Cerebellar nuclear complex (tissue), 1 donor: ENCODE data around the gene PIGP.
"Not testable (repeated sequence)": the region's sequence is repeated elsewhere in the genome, so short reads cannot be mapped to it uniquely, and the experiment has no call there.

ENCODE experiments used
- DNase-seq, 2 experiments: peaks; one replicate each; lab custom pipeline; 2025; lab: John Stamatoyannopoulos, UW

PIGP gene

GRCh38 chr21:37076087-37076850 lies 3.4 kb upstream of the PIGP start:
- no peak for DNase-seq

DNA sequence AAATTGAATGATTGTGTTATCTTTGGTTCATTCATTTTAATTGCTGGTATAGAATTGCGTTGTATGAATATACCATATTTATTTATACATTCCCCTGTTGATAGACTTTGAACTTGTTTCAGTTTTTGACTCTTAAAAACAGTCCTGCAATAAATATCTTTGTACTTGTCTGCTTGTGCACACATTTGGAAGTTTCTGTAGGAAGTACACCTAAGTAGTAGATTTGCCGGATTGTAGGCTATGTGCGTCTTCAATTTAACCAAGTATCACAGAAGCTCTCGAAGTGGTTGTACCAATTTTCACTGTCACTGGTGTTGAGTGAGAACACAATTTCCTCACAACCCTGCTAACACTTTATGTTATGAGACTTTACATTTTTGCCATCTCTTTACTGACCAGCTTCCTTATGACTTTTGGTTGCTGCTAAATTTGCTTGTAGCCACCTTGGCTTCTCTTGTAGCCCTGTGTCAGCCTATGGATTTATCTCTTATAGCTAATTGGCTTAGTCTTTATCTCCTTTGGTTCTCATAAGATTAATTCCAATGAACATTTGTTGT lies 2.4 kb upstream of the PIGP start:
- no peak for DNase-seq

GRCh38 chr21:37074546-37074945 lies 1.7 kb upstream of the PIGP start:
- no peak for DNase-seq

GRCh38 chr21:37074197-37074510 lies 1.3 kb upstream of the PIGP start:
- no peak for DNase-seq

GRCh38 chr21:37073417-37074196 lies 736 bp upstream of the PIGP start:
- DNase-seq = peak in 1 of 2 experiments; percentile 68

GRCh38 chr21:37072274-37072987 lies 440 bp downstream of the PIGP start:
- peak in 1 of 2 experiments; percentile 48 for DNase-seq

GRCh38 chr21:37071561-37072273 lies 1.2 kb downstream of the PIGP start:
- peak in 1 of 2 experiments; percentile 21 for DNase-seq

- no peak for DNase-seq
Observed at GRCh38 chr21:37065561-37066177, 7.2 kb downstream of the PIGP start.

- no peak for DNase-seq
Observed at GRCh38 chr21:37064841-37065240, 8.0 kb downstream of the PIGP start.

- no peak for DNase-seq
Observed at GRCh38 chr21:37063433-37063832, 9.4 kb downstream of the PIGP start.

GRCh38 chr21:37062593-37062935 lies 10.3 kb downstream of the PIGP start:
- DNase-seq = no peak

- no peak for DNase-seq
Observed at GRCh38 chr21:37061926-37062592, 10.8 kb downstream of the PIGP start.

DNA sequence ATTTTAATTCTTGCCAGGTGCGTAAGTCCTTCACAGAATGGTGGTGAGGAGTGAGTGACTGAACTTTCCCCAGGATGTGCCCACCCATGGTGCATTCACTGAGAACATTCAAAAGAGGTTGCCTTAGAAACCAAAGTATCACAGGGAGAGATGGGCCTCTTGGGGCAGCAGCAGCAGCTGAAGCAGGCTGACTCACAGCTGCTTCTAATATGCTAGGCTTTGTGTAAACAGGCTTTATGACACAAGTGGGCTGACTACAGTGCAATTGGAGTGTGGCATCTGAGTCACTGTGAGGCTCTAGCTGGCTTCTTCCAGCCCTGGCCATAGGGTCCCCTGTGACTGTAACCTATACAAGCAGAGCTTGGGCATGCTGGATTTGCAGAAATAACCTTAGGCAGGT lies 12.6 kb downstream of the PIGP start:
- no peak for DNase-seq

GRCh38 chr21:37059181-37059580 lies 13.7 kb downstream of the PIGP start:
- no peak for DNase-seq

- no peak for DNase-seq
Observed at GRCh38 chr21:37058261-37058660, 14.6 kb downstream of the PIGP start.

GRCh38 chr21:37057614-37058013 lies 15.3 kb downstream of the PIGP start:
- DNase-seq = no peak

DNA sequence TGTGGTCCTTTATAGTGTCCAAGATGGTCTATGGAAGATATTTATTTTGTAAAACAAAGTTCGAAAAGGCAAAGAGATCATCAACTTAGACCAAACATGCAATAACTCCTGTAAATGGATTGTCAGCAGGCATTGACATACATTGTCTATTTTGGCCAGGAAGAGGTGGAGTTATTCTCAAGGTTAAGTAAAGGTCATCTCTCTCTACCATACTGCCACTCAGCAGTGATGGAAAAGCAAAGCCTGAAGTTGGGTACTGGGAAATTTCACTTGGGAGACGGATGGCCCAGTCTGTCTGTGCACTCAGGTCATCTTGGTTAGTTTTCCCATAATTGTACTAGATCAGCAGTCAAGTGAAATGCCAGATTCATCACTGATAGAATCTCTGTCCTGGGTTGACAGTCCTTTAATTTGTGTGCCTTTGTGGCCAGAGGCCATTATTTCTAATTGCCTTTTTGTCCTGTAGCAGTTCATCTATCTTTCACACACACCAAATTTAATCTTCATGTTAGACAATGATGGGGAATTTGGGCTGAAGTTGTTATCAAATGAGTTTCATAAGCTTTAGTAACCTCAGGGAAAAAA lies 17.5 kb downstream of the PIGP start:
- no peak for DNase-seq

DNA sequence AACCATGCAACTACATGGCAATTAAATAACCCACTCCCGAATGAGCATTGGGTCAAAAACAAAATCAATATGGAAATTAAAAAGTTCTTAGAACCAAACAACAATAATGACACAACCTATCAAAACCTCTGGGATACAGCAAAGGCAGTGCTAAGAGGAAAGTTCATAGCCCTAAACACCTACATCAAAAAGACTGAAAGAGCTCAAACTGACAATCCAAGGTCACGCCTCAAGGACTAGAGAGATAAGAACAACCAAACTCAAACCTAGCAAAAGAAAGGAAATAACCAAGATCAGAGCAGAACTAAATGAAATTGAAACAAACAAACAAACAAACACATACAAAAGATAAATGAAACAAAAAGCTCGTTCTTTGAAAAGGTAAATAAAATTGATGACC lies 23.1 kb downstream of the PIGP start:
- DNase-seq = not testable (repeated sequence)

DNA sequence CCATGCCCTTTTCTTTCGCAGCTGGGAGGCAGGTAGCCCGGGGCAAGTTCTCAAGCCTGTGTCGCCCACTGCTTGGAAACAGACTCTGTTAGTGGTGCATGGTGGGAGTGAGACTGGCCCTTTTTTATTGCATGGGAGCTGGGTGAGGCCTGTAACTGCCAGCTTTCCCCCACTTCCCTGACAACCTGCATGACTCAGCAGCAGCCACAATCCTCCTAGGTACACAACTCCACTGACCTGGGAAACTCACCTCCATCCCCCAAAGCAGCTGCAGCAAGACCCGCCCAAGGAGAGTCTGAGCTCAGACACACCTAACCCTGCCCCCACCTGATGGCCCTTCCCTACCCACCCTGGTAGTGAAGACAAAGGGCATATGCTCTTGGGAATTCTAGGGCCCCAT lies 25.8 kb downstream of the PIGP start:
- no peak for DNase-seq

DNA sequence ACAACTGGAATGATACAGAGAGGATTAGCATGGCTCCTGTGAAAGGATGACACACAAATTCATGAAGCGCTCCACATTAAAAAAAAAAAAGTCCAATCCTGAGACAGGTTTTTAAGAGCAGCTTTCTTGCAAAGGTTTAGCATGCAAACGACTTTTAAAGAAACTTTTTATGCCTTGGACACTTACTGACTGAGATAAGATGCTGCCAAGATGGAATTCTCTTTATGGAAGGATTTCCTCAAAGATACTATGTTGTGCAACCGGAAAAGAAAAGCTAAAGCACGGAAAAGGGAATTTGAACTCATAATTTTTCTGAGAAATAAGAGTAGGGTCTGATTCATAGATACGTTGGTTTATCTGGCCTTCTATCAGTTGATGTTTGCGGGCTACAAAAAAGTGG lies 27.3 kb downstream of the PIGP start:
- DNase-seq = no peak

DNA sequence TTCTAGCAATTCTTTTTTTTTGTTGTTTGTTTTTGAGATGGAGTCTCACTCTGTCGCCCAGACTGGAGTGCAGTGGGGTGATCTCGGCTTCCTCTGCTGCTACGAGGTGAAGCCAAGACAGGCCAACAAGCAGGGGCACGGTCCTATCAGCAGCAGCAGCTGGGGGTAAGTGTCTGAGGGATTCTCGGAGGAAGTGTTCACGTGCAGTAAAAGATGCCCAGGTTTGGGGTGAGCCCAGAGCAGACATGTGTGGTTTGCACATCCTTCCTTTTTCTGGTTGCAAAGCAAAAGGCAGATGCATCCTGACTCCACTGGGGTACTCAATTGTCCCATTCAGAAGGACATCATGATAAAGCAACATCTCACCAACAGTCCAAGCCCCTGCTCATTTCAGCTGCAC lies 27.7 kb downstream of the PIGP start:
- no peak for DNase-seq
